Activated naive CD8-positive, alpha-beta T cell (primary cell): ENCODE measurements around the gene HS3ST6.
"Not testable (repeated sequence)": the region's sequence is repeated elsewhere in the genome, so short reads cannot be mapped to it uniquely, and the experiment has no call there.

Source experiments
- H3K27ac Mint-ChIP-seq: one replicate; pipeline ENCODE4 v1.8.0; 2021; ENCODE audit warnings: mixed read lengths
- H3K27me3 Mint-ChIP-seq: one replicate; pipeline ENCODE4 v1.8.0; 2021; ENCODE audit warnings: mixed read lengths
- H3K36me3 Mint-ChIP-seq: one replicate; pipeline ENCODE4 v1.8.0; 2021; ENCODE audit warnings: mixed read lengths
- H3K4me1 Mint-ChIP-seq: one replicate; pipeline ENCODE4 v1.8.0; 2021; ENCODE audit warnings: low read depth, mixed read lengths
- H3K4me3 Mint-ChIP-seq: one replicate; pipeline ENCODE4 v1.8.0; 2021; ENCODE audit warnings: mild to moderate bottlenecking, mixed read lengths
- H3K9me3 Mint-ChIP-seq: one replicate; pipeline ENCODE4 v1.8.0; 2021; ENCODE audit warnings: low read depth, mixed read lengths

The HS3ST6 gene

DNA sequence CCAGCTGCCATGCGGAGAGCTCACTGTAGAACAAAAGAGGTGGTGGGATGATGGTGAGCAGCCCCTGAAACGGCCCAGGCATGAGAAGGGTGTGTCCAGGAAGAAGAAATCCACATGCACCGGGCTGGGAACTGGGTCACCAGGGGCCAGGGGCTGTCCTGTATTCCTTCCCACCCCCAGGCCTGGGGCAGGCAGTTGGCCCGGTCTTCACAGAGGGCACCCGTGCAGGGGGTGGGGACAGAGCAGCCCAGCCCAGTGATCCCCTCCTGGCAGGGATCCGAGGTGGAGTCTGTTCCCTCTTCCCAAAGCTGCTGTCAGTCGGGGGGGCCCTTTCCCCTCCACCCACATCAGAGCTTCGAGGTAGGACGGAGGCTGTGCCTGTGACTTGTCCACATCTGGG is 9.2 kb downstream of the HS3ST6 start:
- H3K27me3 Mint-ChIP-seq, result peaks cover 2% of the 10 kb centered on the region
- no peaks in the 10 kb centered on the region for H3K4me1 Mint-ChIP-seq
- no peak overlapping the region for H3K27ac Mint-ChIP-seq
- H3K36me3 Mint-ChIP-seq, result no peaks in the 10 kb centered on the region
- no peak overlapping the region for H3K4me3 Mint-ChIP-seq
- H3K9me3 Mint-ChIP-seq, result no peaks in the 10 kb centered on the region

DNA sequence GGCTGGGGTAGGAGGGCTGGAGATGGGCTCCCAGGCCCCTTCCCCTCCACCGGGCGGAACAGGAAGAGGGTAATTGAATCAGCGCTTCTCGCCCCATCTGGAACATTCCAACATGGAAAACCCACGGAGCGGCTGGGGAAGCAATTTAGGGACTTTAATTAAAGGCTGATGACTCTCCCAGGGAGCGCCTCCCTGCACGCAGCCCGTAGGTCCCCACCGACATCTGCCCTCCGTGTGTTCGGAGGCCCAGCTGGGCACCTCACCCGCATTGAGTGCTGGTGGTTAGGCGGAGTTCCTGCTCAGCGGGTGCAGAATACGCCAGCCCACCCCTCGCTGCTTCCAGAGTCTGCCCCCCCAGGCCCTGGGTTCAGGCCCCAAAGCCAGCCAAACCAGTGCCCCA is 10.0 kb downstream of the HS3ST6 start:
- H3K4me1 Mint-ChIP-seq, result no peaks in the 10 kb centered on the region
- no peak overlapping the region for H3K27ac Mint-ChIP-seq
- H3K9me3 Mint-ChIP-seq, result no peaks in the 10 kb centered on the region
- peaks cover 2% of the 10 kb centered on the region for H3K27me3 Mint-ChIP-seq
- no peak overlapping the region for H3K4me3 Mint-ChIP-seq
- no peaks in the 10 kb centered on the region for H3K36me3 Mint-ChIP-seq

DNA sequence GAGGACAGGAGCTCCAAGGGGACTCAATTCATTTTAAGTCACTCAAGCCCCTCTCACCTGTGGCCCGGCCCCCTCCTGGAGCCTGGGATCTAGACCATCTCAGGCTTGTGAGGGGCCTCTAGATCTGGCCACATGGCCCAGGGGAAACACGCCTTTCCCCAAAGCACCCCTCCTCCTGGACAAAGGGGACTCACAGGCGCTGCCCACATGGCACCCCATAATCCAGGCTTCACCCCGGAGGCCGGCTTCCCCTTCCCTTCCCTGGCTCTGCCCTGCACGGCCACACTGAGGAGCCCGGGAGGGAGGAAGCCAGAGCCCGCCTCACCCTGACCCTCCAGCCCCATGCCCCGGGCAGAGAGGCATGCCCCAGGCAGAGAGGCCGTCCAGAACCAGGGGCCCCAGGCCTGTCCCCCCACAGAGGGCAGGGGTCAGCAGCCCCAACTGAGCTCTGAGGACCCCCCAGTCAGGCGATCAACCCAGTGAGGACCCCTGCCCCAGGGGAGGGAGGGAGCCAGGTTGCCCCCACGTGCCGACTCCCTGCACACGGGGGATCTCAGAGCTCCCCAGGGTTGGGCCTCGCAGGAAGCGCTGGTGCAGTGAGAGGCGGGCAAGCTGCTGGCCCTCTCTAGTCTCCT is 10.9 kb downstream of the HS3ST6 start:
- no peak overlapping the region for H3K27ac Mint-ChIP-seq
- no peaks in the 10 kb centered on the region for H3K4me1 Mint-ChIP-seq
- no peaks in the 10 kb centered on the region for H3K9me3 Mint-ChIP-seq
- no peaks in the 10 kb centered on the region for H3K36me3 Mint-ChIP-seq
- no peak overlapping the region for H3K4me3 Mint-ChIP-seq
- peaks cover 2% of the 10 kb centered on the region for H3K27me3 Mint-ChIP-seq

DNA sequence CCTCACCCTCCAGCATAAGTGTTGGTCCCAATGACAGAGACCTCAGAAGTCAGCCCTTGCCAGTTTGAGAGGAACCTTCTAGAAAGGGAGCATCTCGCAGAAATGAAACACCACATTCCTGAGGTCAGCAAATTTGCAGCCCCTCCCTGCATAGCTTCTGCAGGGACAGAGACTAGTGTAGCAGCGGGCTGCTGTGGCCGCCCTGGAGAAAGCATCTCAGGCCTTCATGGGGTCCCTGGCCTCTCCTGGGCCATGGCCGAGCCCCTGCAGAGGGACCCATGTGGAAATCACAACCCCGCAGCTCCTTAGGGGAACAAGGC is 11.4 kb downstream of the HS3ST6 start:
- Mint-ChIP-seq H3K4me3 (no peak overlapping the region), H3K27me3 (peaks cover 2% of the 10 kb centered on the region), H3K27ac (no peak overlapping the region), H3K4me1 (no peaks in the 10 kb centered on the region), H3K9me3 (no peaks in the 10 kb centered on the region), H3K36me3 (no peaks in the 10 kb centered on the region)

DNA sequence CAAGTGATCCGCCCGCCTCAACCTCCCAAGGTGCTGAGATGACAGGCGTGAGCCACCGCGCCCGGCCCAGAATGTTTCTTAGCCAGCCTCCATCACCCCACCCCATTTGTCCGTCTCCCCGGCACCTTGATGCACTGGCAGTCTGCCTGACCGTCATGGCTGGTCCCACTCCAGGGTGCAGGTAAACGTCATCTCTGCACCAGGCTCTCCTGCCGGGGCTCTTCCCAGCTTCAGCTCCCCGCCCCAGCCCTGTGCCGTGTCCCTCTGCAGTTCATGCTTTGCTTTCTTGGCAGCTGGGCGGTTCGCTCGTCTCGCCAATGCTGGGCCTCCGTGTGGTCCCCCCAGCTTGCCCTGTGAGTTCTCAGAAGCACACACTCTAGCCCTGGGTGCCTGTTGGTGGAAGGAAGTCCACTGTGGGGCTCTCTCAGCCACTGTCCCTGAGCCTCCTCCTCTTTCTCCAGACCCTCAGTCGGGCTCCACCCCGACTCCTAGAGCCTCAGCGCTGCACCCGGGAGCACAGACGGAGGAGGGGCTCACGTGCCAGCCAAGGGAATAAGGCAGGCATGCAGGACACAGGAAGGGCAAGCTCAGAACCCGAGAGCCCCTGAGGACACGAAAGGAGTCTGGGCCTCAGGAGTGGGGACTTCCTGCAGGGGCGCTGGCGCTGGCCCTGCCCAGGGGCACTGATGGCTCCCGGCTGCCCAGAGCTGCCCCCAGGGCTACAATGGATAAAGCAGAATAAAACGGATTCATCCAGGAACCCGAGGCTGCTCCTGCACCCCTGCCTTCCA is 12.0 kb downstream of the HS3ST6 start:
- peaks cover 2% of the 10 kb centered on the region for H3K27me3 Mint-ChIP-seq

DNA sequence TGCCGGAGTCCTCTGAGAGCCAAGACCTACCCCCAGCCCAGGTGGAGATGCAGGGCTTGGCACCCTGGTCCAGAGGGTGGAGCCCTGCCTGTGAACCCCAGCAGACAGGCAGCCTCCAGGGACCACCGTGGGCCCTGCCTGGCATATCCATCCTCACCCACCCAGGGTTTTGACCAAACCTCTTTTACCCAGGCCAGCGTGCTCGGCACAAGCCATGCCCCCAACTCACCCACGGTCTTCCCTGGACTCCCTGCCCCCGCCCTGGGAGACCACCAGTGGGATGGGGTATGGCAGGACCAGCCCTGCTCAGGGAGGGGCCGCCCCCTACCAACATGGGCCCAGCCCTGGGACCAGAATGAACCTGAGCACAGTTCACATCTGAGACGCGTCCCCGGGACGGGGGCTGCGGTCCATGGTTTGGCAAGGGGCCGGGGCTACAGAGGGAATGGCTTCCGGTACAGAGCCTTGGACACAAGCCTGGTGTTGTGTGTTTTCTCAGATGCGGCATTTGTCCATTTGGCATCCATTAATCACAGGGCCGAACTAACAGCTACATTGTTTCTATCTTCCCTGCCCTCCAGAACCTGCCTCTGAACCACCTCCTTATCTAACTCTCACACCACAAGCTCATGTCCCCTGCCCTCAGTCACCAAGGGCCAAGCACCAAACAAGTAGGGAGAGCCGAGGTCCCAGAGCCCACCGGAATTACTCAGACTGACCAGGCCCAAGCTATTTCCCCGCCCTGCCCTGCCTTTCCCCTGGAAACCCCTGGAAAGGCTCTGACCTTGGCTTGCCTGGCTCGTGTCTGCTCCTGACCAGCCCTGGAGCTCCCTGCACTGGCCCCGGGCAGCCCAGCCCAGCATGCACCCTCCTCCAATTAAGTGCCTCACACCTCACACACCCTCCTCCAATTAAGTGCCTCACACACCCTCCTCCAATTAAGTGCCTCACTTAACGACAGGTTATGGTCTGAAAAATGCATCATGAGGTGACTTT is 14.1 kb downstream of the HS3ST6 start:
- Mint-ChIP-seq H3K9me3 (no peaks in the 10 kb centered on the region), H3K36me3 (no peaks in the 10 kb centered on the region), H3K27ac (no peak overlapping the region), H3K4me1 (no peaks in the 10 kb centered on the region), H3K4me3 (no peak overlapping the region), H3K27me3 (peaks cover 2% of the 10 kb centered on the region)

More for the DNA sequence above, 12.0 kb downstream of the HS3ST6 start:
- Mint-ChIP-seq H3K4me3 (no peak overlapping the region), H3K27ac (no peak overlapping the region), H3K36me3 (no peaks in the 10 kb centered on the region), H3K9me3 (no peaks in the 10 kb centered on the region), H3K4me1 (no peaks in the 10 kb centered on the region)

DNA sequence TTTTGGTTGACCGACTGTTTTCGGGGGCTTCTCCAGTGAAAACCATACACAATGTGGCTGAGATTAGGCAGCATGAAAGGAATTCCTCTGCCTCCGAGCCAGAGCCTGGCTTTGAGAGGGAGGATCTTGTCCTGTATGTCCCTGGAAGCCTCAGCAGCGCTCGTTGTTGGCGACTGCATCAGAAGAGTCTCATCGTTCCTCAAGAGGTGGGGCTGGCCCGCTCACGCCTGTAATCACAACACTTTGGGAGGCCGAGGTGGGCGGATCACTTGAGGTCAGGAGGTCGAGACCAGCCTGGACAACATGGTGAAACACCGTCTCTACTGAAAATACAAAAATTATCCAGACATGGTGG is 15.0 kb downstream of the HS3ST6 start:
- no peak overlapping the region for H3K4me3 Mint-ChIP-seq
- H3K27ac Mint-ChIP-seq, result no peak overlapping the region
- no peaks in the 10 kb centered on the region for H3K4me1 Mint-ChIP-seq
- no peaks in the 10 kb centered on the region for H3K36me3 Mint-ChIP-seq
- H3K27me3 Mint-ChIP-seq, result no peaks in the 10 kb centered on the region
- H3K9me3 Mint-ChIP-seq, result no peaks in the 10 kb centered on the region

DNA sequence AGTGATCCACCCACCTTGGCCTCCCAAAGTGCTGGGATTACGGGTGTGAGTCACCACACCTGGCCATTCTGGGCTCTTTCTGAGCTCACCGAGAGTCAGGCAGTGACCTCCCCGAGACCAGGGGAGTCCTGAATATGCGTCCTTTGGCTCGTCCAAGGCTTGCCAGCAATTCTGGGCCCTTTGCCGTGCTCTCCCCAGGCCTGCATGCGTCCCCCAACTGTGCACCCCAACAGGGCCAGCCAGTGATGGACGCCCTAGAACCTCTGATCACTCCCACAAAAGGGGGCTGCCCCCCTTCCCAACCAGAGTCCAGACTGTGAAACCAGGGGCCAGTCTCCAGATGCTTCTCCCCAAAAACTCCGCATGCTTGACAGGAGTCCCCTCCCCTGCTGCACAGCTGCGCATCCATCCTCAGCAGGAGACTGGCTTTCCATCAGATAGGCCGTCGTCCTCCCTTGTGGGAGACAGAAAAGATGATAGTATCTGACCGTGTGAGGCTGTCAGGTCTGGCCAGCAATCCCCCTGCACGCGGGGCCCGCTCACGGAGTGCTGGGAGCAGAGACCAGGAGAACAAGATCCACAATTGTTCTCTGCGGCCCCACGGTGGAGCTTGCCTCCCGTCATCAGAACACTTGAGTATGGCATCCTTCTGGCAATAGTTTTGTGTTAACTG is 15.5 kb downstream of the HS3ST6 start:
- H3K36me3 Mint-ChIP-seq, result no peaks in the 10 kb centered on the region
- no peaks in the 10 kb centered on the region for H3K27me3 Mint-ChIP-seq
- H3K27ac Mint-ChIP-seq, result no peak overlapping the region
- no peaks in the 10 kb centered on the region for H3K9me3 Mint-ChIP-seq
- H3K4me1 Mint-ChIP-seq, result no peaks in the 10 kb centered on the region
- H3K4me3 Mint-ChIP-seq, result no peak overlapping the region

DNA sequence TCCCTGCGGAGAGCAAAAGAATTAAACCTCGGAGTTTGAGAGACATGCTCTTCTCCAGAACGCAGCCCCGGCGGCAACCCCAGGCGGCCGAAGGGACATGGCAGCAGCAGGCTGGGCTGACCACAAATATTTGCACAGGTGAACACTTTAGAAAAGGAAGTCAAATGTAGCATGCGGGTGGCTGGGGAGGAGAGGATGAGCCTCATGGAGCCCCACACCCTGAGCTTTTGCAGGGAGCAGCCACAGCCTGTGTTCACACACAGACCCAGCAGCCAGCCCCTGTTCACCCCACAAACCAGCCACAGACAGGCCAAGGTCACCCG is 17.8 kb downstream of the HS3ST6 start:
- no peaks in the 10 kb centered on the region for H3K36me3 Mint-ChIP-seq
- H3K27me3 Mint-ChIP-seq, result no peaks in the 10 kb centered on the region
- H3K4me3 Mint-ChIP-seq, result no peak overlapping the region
- H3K9me3 Mint-ChIP-seq, result no peaks in the 10 kb centered on the region
- no peak overlapping the region for H3K27ac Mint-ChIP-seq
- H3K4me1 Mint-ChIP-seq, result no peaks in the 10 kb centered on the region

DNA sequence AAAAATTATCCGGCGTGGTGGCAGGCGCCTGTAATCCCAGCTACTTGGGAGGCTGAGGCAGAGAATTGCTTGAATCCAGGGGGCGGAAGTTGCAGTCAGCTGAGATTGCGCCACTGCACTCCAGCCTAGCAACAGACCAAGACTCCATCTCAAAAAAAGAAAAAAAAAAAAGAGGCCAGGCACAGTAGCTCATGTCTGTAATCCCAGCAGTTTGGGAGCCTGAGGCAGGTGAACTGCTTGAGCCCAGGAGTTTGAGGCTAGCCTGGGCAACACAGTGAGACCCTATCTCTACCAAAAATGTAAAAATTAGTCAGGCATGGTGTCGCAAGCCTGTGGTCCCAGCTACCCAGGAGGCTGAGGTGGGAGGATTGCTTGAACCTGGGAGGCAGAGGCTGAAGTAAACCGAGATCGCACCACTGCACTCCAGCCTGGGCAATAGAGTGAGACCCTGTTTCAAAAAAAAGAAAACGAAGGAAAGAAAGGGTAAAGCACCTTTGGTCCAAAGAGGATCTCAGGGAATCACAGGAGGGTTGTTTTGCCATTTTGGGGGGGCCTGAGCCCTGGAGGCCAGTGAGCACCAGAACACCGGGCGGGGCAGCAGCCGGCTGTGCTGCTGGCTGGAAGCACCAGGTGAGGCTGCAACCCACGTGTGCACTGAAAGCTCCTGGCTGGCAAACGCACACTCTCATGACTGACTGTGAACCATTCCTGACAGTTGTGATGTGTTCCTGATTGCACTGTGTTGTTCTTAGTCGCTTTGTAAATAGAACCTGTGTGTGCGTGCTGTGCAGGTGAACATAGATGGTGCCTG is 18.4 kb downstream of the HS3ST6 start:
- Mint-ChIP-seq H3K27me3 (no peaks in the 10 kb centered on the region), H3K36me3 (no peaks in the 10 kb centered on the region), H3K27ac (no peak overlapping the region), H3K4me3 (no peak overlapping the region), H3K4me1 (no peaks in the 10 kb centered on the region), H3K9me3 (no peaks in the 10 kb centered on the region)

DNA sequence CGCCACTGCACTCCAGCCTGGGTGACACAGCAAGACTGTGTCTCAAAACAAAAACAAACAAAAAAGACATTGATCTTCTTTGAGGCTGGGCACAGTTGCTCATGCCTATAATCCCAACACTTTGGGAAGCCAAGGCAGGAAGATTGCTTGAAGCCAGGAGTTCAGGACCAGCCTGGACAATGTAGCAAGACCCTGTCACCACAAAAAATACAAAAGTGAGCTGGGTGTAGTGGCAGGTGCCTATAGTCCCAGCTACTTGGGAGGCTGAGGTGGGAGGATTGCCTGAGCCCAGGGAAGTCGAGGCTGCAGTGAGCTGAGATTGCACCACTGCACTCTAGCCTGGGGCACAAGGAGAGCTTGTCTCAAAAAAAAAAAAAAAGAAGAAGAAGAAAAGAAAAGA is 20.5 kb downstream of the HS3ST6 start:
- not testable (repeated sequence) for H3K27ac Mint-ChIP-seq, H3K4me3 Mint-ChIP-seq, H3K4me1 Mint-ChIP-seq

DNA sequence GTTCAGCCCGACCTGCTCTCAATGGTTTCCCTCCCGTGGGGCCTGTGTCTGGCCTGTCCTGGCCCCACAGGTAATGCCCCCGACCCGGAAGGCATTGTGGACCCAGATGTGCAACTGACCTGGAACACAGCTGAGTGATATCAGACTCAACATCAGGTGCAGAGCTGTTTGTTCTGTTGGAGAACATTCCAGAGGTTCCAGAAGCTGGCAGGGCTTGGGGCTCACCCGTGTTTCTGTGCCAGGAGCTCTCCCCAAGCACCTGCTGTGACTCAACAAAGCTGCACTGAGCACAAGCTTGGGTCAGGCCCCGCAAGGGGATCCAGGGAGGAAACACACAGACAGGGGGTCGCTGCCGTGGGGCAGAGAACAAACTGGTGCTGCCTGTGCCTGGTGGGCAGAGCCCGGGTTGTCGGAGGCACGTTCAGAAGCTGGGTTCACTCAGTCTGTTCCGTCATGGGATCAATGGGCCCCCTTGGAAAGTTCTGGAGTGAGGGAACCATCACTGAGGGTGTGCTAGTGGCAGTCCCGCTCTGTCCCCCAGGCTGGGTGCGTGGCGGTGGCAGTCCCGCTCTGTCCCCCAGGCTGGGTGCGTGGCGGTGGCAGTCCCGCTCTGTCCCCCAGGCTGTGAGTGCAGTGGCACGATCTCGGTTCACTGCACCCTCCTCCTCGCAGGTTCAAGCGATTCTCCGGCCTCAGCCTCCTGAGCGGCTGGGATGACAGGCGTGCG is 22.1 kb downstream of the HS3ST6 start:
- peaks cover 3% of the 10 kb centered on the region for H3K27me3 Mint-ChIP-seq
- H3K27ac Mint-ChIP-seq, result no peak overlapping the region
- H3K9me3 Mint-ChIP-seq, result no peaks in the 10 kb centered on the region

More for the DNA sequence above, 20.5 kb downstream of the HS3ST6 start:
- H3K9me3 Mint-ChIP-seq, H3K27me3 Mint-ChIP-seq, H3K36me3 Mint-ChIP-seq: not testable (repeated sequence)

DNA sequence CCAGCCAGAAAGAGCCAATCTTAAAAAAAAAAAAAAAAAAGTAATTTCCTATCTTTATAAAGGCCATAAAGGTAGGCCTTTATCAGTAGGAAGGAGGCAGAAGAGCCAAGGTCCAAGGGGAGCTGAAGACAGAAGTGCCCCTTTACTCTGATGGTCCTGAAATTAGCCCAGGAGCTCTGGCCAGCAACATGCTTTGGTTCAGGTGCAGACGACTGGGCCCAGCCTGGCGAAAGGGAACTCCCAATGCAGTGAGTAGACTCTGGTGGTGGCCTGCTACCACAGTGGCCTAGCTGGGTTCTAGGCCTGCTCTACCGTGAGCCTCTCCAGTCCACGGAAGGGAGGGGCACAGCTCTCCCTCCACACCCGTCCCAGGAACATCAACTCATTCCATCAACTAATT is 23.1 kb downstream of the HS3ST6 start:
- no peaks in the 10 kb centered on the region for H3K9me3 Mint-ChIP-seq
- H3K4me3 Mint-ChIP-seq, result no peak overlapping the region

More for the DNA sequence above, 22.1 kb downstream of the HS3ST6 start:
- Mint-ChIP-seq H3K36me3 (no peaks in the 10 kb centered on the region), H3K4me3 (no peak overlapping the region), H3K4me1 (no peaks in the 10 kb centered on the region)

DNA sequence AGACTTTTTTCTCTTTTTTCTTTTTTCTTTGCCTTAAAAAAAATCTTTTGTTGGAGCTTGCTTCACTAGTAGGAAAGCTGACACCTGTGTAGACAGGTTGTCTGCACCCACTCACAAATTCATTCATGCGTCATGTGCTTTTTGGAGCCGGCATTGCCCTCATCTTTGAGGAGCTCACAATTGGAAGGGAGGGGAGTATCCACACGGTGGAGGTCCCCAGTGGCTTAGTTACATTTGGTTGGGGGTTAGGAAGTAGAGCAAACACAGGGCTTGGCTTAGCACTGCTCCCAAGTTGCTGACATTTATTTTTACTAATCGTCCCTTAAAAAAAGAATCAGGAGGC is 27.5 kb downstream of the HS3ST6 start:
- no peak overlapping the region for H3K27ac Mint-ChIP-seq

More for the DNA sequence above, 23.1 kb downstream of the HS3ST6 start:
- H3K4me1 Mint-ChIP-seq, result no peaks in the 10 kb centered on the region
- no peaks in the 10 kb centered on the region for H3K36me3 Mint-ChIP-seq
- H3K27ac Mint-ChIP-seq, result no peak overlapping the region
- H3K27me3 Mint-ChIP-seq, result peaks cover 9% of the 10 kb centered on the region

More for the DNA sequence above, 27.5 kb downstream of the HS3ST6 start:
- Mint-ChIP-seq H3K36me3 (no peaks in the 10 kb centered on the region), H3K27me3 (peaks cover 12% of the 10 kb centered on the region), H3K9me3 (no peaks in the 10 kb centered on the region), H3K4me3 (no peak overlapping the region), H3K4me1 (no peaks in the 10 kb centered on the region)
